Stomach (tissue), 9 donors: ENCODE measurements around the gene MFAP4. TPM values are rescaled to one million over a fixed set of nuclear protein-coding genes. Genes with fewer than 3 reads are reported as not detected.
A peak's percentile ranks its signal among the peaks of the same experiment; 100 is the strongest.

Experiments
- DNase-seq, 2 donors: peaks; one replicate each; pipeline versions ENCODE4 v3.0.0 to v3.0.0-alpha.2; 2013 to 2019
- H3K27ac ChIP-seq, 5 donors: fragments of 200-600 bp in 4 of 5; sonication (generic) in 4 of 5; one replicate each; pipeline ENCODE4 v1.5.1; 2013 to 2019; ENCODE audit warnings: mild to moderate bottlenecking in 1 of 5, moderate library complexity in 1 of 5
- H3K27me3 ChIP-seq, 3 donors: fragments of 200-600 bp; sonication (generic); one replicate each; pipeline ENCODE4 v1.5.1; 2017 to 2019; ENCODE audit warnings: mixed run types in 1 of 3
- H3K36me3 ChIP-seq, 4 donors: fragments of 200-600 bp; sonication (generic); 1 replicate in 3 of 4; 2 replicates in 1 of 4; pipeline ENCODE4 v1.5.1; 2016 to 2019
- H3K4me1 ChIP-seq, 4 donors: fragments of 200-600 bp; sonication (generic); one replicate each; pipeline ENCODE4 v1.5.1; 2016 to 2019
- H3K4me3 ChIP-seq, 4 donors: fragments of 200-600 bp; sonication (generic) in 3 of 4; one replicate each; pipeline ENCODE4 v1.5.1; 2016 to 2019; ENCODE audit warnings: mild to moderate bottlenecking in 1 of 4
- H3K9me3 ChIP-seq, 4 donors: fragments of 200-600 bp; sonication (generic); one replicate each; pipeline ENCODE4 v1.5.1; 2016 to 2019
- EP300 ChIP-seq: sonication (generic); formaldehyde crosslinking; IDR thresholded peaks from one replicate; pipeline ENCODE4 v1.6.1; 2017; ENCODE audit warnings: antibody characterized with exemption
- POLR2A ChIP-seq, 4 donors: fragments of 450-650 bp; IDR thresholded peaks; one replicate each; pipeline ENCODE4 v1.6.1; 2016; ENCODE audit warnings: antibody characterized with exemption in 4 of 4, control low read depth in 2 of 4, mild to moderate bottlenecking in 1 of 4, moderate library complexity in 1 of 4
- POLR2AphosphoS5 ChIP-seq, 3 donors: sonication (generic); formaldehyde crosslinking; IDR thresholded peaks; one replicate each; pipeline ENCODE4 v1.6.1; 2016; ENCODE audit warnings: antibody characterized with exemption in 3 of 3
- WGBS, 5 donors: extraction: QIAGEN DNeasy Blood & Tissue Kit in 3 of 5; methylation state at CpG; one replicate each; pipeline versions ENCODE4 v1.1.5 to v1.1.7; 2013 to 2018; 5-methylcytosine and 5-hydroxymethylcytosine counted together
- intact Hi-C: fragments of 100-400 bp; cut with DNase I; formaldehyde crosslinking; loops from one replicate; pipeline ENCODE4 v1.15.1; 2023; ENCODE audit warnings: low total_unique reads
- polyA plus RNA-seq, 3 donors: library from polyadenylated mRNA; stranded (reverse); fragments of 200-250 nt; gene quantifications; one replicate each; pipeline ENCODE4 v1.2.3, GENCODE V29; 2013
- total RNA-seq, 5 donors: library from RNA; depleted of rRNA; stranded (reverse); fragments of >200 nt; gene quantifications; one replicate each; pipeline versions ENCODE4 v1.1.0 to v1.2.3, GENCODE V29; 2014 to 2016
- TF ChIP-seq, protein P1 (sequence below), 7 experiments: fragments of 450-650 bp in 4 of 7; fragments of 200-600 bp in 3 of 7; sonication (generic) in 3 of 7; IDR thresholded peaks; one replicate each; pipeline ENCODE4 v1.5.1; 2016 to 2019; ENCODE audit warnings: antibody characterized with exemption in 7 of 7, control low read depth in 2 of 7, mild to moderate bottlenecking in 1 of 7
- donor health status: healthy with polysubstance abuse.
- donor health status: Bipolar disorder and iron deficiency.
- donor health status: healthy.

Gene MFAP4
- total and polyA plus RNA-seq, 8 donors: 29.3 to 125 (median 55.4) TPM

DNA sequence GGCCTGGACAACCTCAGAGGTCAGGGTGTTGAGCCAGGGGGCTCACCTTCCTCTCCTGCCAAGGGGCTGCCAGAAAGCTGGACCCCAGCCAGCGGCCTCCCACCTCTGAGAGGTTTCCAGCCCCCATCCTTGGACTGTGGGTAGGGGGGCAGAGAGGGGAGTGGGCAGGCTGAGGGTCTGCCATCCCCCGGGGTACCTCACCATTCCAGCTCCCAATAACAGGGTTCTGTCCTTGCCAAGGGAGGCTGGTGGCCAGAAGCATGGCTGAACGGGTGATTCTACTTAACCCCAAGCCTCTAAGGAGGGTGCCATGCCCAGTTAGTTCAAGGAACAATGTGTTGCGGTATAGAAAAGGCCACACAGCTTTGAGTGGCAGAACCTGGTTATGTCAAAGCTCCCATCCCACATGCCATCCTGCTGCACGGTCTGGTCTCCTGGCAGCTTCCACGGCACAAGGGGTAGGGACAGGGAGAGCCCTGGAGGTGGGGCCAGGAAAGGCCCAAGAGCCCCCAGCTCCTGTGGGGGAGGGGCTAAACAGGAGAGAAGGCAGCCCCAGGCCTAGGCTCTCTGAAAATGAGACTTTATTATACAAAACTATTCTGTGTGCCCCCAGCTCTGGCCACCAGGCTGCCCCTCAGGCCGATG, 44.3 kb downstream of the MFAP4 start:
- TF ChIP-seq EP300: no peak
- no peak for TF ChIP-seq POLR2A (IDR thresholded peaks at IDR 0.05)
- TF ChIP-seq, protein P1, sequence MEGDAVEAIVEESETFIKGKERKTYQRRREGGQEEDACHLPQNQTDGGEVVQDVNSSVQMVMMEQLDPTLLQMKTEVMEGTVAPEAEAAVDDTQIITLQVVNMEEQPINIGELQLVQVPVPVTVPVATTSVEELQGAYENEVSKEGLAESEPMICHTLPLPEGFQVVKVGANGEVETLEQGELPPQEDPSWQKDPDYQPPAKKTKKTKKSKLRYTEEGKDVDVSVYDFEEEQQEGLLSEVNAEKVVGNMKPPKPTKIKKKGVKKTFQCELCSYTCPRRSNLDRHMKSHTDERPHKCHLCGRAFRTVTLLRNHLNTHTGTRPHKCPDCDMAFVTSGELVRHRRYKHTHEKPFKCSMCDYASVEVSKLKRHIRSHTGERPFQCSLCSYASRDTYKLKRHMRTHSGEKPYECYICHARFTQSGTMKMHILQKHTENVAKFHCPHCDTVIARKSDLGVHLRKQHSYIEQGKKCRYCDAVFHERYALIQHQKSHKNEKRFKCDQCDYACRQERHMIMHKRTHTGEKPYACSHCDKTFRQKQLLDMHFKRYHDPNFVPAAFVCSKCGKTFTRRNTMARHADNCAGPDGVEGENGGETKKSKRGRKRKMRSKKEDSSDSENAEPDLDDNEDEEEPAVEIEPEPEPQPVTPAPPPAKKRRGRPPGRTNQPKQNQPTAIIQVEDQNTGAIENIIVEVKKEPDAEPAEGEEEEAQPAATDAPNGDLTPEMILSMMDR (IDR thresholded peaks at IDR 0.05): no peak
- TF ChIP-seq POLR2AphosphoS5 (IDR thresholded peaks at IDR 0.05): no peak
- WGBS, 5 donors: 68 to 83% (median 72%) methylated on average over 3 to 7 of the region's 7 CpGs

DNA sequence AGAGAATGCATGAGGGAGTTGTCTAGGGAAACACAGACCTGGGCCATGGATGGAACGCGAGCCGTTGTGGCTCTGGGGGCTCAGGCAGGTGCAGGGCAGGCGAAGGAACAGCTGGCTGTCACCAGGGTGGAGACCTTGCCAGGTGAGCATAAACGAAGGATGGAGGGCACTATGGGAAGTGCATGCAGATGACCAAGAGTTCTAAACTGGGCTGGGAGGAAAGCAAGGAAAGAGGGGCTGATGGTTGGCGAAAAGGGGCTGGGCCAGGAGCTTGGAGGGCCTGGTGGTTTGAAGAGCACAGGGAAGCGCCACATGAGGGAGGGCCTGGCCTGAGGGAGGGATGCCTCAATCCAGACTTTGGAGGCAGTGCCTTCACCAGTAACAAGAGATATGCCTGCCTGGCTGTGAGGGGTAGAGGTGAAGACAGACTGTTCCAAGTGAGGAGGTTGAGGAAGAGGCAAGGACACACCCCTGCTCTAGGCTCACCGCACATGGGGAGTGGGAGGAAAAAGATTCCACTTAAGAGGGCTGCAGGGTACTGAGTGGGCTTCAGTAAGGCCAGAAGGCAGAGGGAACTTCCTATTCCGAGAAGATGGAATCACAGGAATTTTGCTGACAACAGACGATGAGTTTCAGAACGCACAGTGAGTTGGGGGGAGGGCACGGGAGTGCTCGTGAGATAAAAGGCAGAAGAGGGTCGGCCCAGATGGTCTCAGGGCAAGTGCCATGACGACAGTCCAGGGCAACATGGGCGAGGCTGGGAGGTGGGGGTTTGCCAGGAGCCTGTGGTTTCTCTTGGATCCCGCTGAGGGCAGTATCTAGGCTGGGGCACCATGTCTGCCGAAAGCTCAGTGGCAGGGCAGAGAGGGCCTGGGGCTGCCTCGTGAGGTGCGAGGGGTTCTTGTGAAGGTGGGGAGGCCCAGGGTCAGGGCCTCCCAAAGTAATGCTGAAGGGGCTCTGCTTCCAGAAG, 45.1 kb downstream of the MFAP4 start:
- H3K4me1 ChIP-seq: peaks cover 12 to 59% (median 33%) of the 10 kb centered on the region in 4 donors
- WGBS, 5 donors: 54 to 63% (median 58%) methylated on average over 19 to 20 of the region's 20 CpGs
- DNase-seq: peak in 1 of 2 donors; percentile 65
- H3K27ac ChIP-seq: peak overlapping the region in 2 of 5 donors; percentile 4 to 26
- H3K9me3 ChIP-seq: no peaks in the 10 kb centered on the region
- intact Hi-C loops: no loop called here
- TF ChIP-seq POLR2AphosphoS5 (IDR thresholded peaks at IDR 0.05): no peak
- TF ChIP-seq EP300: no peak
- TF ChIP-seq, protein P1 (IDR thresholded peaks at IDR 0.05): no peak
- H3K27me3 ChIP-seq: no peaks in the 10 kb centered on the region
- no peaks in the 10 kb centered on the region for H3K36me3 ChIP-seq
- H3K4me3 ChIP-seq: no peak overlapping the region

More for the DNA sequence above, 44.3 kb downstream of the MFAP4 start:
- H3K4me3 ChIP-seq: no peak overlapping the region
- no peak for DNase-seq
- H3K36me3 ChIP-seq: no peaks in the 10 kb centered on the region
- H3K27ac ChIP-seq: peak overlapping the region in 1 of 5 donors; percentile 26
- no peaks in the 10 kb centered on the region for H3K9me3 ChIP-seq
- H3K4me1 ChIP-seq: peaks cover 19 to 59% (median 38%) of the 10 kb centered on the region in 4 donors
- intact Hi-C loops: no loop called here
- H3K27me3 ChIP-seq: no peaks in the 10 kb centered on the region

DNA sequence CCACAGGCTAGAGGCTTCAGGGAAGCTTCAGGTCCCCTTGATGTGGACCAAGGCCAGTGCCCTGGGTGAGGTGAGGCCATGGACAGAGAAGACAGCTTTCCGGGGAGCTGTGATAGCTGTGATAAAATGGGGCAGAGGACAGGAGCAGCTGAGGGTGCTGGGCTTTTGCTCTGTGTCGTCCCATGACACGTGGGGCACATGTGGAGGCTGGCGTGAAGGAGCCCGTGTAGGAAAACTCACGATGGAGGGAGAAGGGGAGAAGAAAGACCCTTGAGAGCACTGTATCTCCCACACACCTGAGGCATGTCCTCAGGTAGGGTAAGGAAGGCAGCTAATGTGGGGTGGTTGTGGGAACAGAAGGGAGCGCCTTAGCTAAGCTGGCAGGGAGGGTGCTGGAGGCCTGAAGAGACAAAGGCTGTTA, 45.8 kb downstream of the MFAP4 start:
- peak overlapping the region in 1 of 5 donors; percentile 25 for H3K27ac ChIP-seq
- TF ChIP-seq POLR2A (IDR thresholded peaks at IDR 0.05) (no peak), EP300 (no peak), POLR2AphosphoS5 (IDR thresholded peaks at IDR 0.05) (no peak)
- TF ChIP-seq, protein P1 (IDR thresholded peaks at IDR 0.05): no peak
- intact Hi-C loops: no loop called here
- peaks cover 6 to 56% (median 26%) of the 10 kb centered on the region in 4 donors for H3K4me1 ChIP-seq
- peaks cover 0 to 2% (median 0%) of the 10 kb centered on the region in 4 donors for H3K36me3 ChIP-seq
- peak in 1 of 2 donors; percentile 20 for DNase-seq
- no peak overlapping the region for H3K4me3 ChIP-seq
- 64 to 89% (median 68%) methylated on average over 7 of the region's 7 CpGs for WGBS, 5 donors
- no peaks in the 10 kb centered on the region for H3K9me3 ChIP-seq
- H3K27me3 ChIP-seq: no peaks in the 10 kb centered on the region

DNA sequence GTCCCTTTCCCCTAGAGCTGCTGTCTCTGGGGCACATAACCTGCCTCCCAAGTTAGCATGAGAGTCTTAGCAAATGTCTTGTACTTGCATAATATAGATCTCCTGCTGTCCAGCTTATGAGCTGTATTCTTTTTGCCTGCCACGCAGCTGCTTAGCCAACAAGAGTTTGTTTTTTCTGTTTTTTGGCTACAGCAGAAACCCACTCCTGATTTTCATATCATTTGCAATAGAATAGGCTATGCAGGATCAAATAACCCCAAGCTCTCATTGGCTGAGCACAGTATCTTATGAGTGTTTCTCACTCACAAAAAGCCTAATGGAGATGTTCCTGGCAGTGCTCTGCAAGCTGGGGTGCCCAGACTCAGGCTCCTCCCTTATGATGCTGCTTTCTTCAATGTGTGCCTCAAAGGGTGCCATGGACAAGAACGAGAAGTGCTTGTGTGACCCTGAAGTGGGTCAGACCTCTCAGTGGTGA, 47.6 kb downstream of the MFAP4 start:
- peak in 1 of 2 donors; percentile 2 for DNase-seq
- Histone ChIP-seq H3K9me3 (no peaks in the 10 kb centered on the region), H3K27ac (no peak overlapping the region), H3K4me1 (peaks cover 0 to 44% (median 17%) of the 10 kb centered on the region in 4 donors), H3K36me3 (peaks cover 0 to 5% (median 3%) of the 10 kb centered on the region in 4 donors), H3K27me3 (no peaks in the 10 kb centered on the region), H3K4me3 (no peak overlapping the region)
- TF ChIP-seq POLR2A (IDR thresholded peaks at IDR 0.05) (no peak), POLR2AphosphoS5 (IDR thresholded peaks at IDR 0.05) (no peak), EP300 (no peak)
- TF ChIP-seq, protein P1 (IDR thresholded peaks at IDR 0.05): no peak
- intact Hi-C loops: no loop called here
- WGBS, 5 donors: 71 to 86% (median 77%) methylated on average over 2 of the region's 2 CpGs
